HepG2 (cell line): ENCODE data around the gene GDF15. TPM values are rescaled to one million over a fixed set of nuclear protein-coding genes. Genes with fewer than 3 reads are reported as not detected.

Experiments used
- DR1 ChIP-seq: sonication (generic); formaldehyde crosslinking; IDR thresholded peaks from 2 replicates; pipeline ENCODE4 v1.8.0; 2021; ENCODE audit warnings: mild to moderate bottlenecking, missing genetic modification reagents, inconsistent platforms
- GRHL1 ChIP-seq: sonication (generic); formaldehyde crosslinking; conservative IDR thresholded peaks from 2 replicates; pipeline ENCODE4 v1.8.0; 2022; ENCODE audit warnings: missing genetic modification reagents
- HMGA1 ChIP-seq: sonication (generic); formaldehyde crosslinking; conservative IDR thresholded peaks from 2 replicates; pipeline ENCODE4 v1.4.0; 2020; ENCODE audit warnings: missing genetic modification reagents
- IKZF1 ChIP-seq: fragments of 450-650 bp; IDR thresholded peaks from 2 replicates; pipeline ENCODE4 v1.7.1; 2016
- IKZF5 ChIP-seq: IDR thresholded peaks from 2 replicates; pipeline ENCODE4 v1.6.1; 2018; ENCODE audit warnings: missing genetic modification reagents, mild to moderate bottlenecking, missing compliant biosample characterization
- KDM3A ChIP-seq: IDR thresholded peaks from 2 replicates; pipeline ENCODE4 v1.6.1; 2018; ENCODE audit warnings: low read depth, missing compliant biosample characterization
- KLF16 ChIP-seq, 2 experiments: sonication (generic) in 1 of 2; formaldehyde crosslinking in 1 of 2; IDR thresholded peaks; 2 replicates each; pipeline versions ENCODE4 v1.6.1 to v1.8.0; 2016 to 2023; ENCODE audit warnings: missing genetic modification reagents in 2 of 2, missing compliant biosample characterization in 1 of 2
- KMT2B ChIP-seq: IDR thresholded peaks from 2 replicates; pipeline ENCODE4 v1.6.1; 2016; ENCODE audit warnings: missing genetic modification reagents, missing compliant biosample characterization
- MZF1 ChIP-seq: sonication (generic); formaldehyde crosslinking; IDR thresholded peaks from 2 replicates; pipeline ENCODE4 v1.8.1; 2023; ENCODE audit warnings: mild to moderate bottlenecking, missing genetic modification reagents, borderline replicate concordance
- SKI ChIP-seq: fragments of 450-650 bp; IDR thresholded peaks from one replicate; pipeline ENCODE4 v1.6.1; 2018; ENCODE audit warnings: mild to moderate bottlenecking; ENCODE audit not compliant: partially characterized antibody
- SNRNP70 ChIP-seq: fragments of 200-400 bp; formaldehyde crosslinking; IDR thresholded peaks from 2 replicates; pipeline ENCODE4 v1.6.1; 2017; ENCODE audit warnings: mild to moderate bottlenecking, low read depth, low read length, moderate library complexity
- SSRP1 ChIP-seq: IDR thresholded peaks from 2 replicates; pipeline ENCODE4 v1.6.1; 2016; ENCODE audit warnings: control low read depth
- ZNF205 ChIP-seq: IDR thresholded peaks from 2 replicates; pipeline ENCODE4 v1.6.1; 2018; ENCODE audit warnings: missing biosample characterization, missing genetic modification reagents
- ZNF556 ChIP-seq: sonication (generic); formaldehyde crosslinking; IDR thresholded peaks from 2 replicates; pipeline ENCODE4 v1.4.0; 2020; ENCODE audit warnings: mild to moderate bottlenecking, missing genetic modification reagents, borderline replicate concordance
- ZNF574 ChIP-seq: sonication (generic); formaldehyde crosslinking; IDR thresholded peaks from 2 replicates; pipeline ENCODE4 v1.4.0; 2020; ENCODE audit warnings: missing genetic modification reagents
- ZNF609 ChIP-seq: sonication (generic); formaldehyde crosslinking; IDR thresholded peaks from 2 replicates; pipeline ENCODE4 v1.4.0; 2020; ENCODE audit warnings: mild to moderate bottlenecking, missing genetic modification reagents, borderline replicate concordance
- polyA plus RNA-seq, 8 experiments: library from polyadenylated mRNA; depleted of rRNA in 3 of 8; stranded (reverse) in 7 of 8; unstranded in 1 of 8; fragments of >200 nt; fragmentation: Illumina TruSeq in 4 of 8; extraction: Trizol in 4 of 8; gene quantifications; 2 replicates each; pipeline versions ENCODE4 v1.2.1 to v1.2.3, GENCODE V29; 2011 to 2016; ENCODE audit warnings: low read depth in 4 of 8, missing spikeins in 1 of 8, mixed read lengths in 1 of 8; ENCODE audit not compliant: insufficient read depth in 1 of 8
- total RNA-seq, 5 experiments: library from RNA; depleted of rRNA; stranded (reverse); fragments of >200 nt; fragmentation: Illumina TruSeq; extraction: Trizol; gene quantifications; 2 replicates each; pipeline ENCODE4 v1.2.3, GENCODE V29; 2016; ENCODE audit warnings: low read depth in 1 of 5

The GDF15 gene
- total and polyA plus RNA-seq, 2 of the 13 experiments (the other 11 are each of a cell fraction or from before 2014, with no cell fraction given) = 146 to 422 TPM

- TF ChIP-seq MZF1 = no peak
- peak in 1 of 2 experiments; percentile 95; a peak in 2 of 4 replicates for TF ChIP-seq KLF16 (CRISPR knock-in tag; IDR thresholded peaks at IDR 0.05)
- peak; percentile 85 for TF ChIP-seq KDM3A (CRISPR knock-in tag)
- peak; percentile 99 for TF ChIP-seq DR1 (CRISPR knock-in tag)
- peak; percentile 20; the same call in 1 of the 2 replicates for TF ChIP-seq KMT2B (CRISPR knock-in tag)
- no peak for TF ChIP-seq GRHL1 (CRISPR knock-in tag)
- TF ChIP-seq ZNF574 (CRISPR knock-in tag) = peak; percentile 89
- peak; percentile 76 for TF ChIP-seq ZNF205 (CRISPR knock-in tag)
- TF ChIP-seq HMGA1 (CRISPR knock-in tag) = no peak
- peak; percentile 93 for TF ChIP-seq SKI
- peak; percentile 96 for TF ChIP-seq ZNF556 (CRISPR knock-in tag)
- TF ChIP-seq ZNF609 (CRISPR knock-in tag) = peak; percentile 96
- TF ChIP-seq IKZF5 (CRISPR knock-in tag) = peak; percentile 88
- no peak for TF ChIP-seq SNRNP70
- TF ChIP-seq SSRP1 (CRISPR knock-in tag) = peak; percentile 69
- no peak for TF ChIP-seq IKZF1
Measured at GRCh38 chr19:18385675-18386542, at the start of gene GDF15 (continued).
